GM18520 (cell line): ENCODE data around the gene FOXN1.
A peak's percentile ranks its signal among the peaks of the same experiment; 100 is the strongest.
"Not testable (repeated sequence)": the region's sequence is repeated elsewhere in the genome, so short reads cannot be mapped to it uniquely, and the experiment has no call there.

Experiments
- ATAC-seq: cut with Tn5 transposase; IDR thresholded peaks from one replicate; pipeline ENCODE4 v1.9.1; 2021; ENCODE audit not compliant: unreplicated experiment

Gene FOXN1

DNA sequence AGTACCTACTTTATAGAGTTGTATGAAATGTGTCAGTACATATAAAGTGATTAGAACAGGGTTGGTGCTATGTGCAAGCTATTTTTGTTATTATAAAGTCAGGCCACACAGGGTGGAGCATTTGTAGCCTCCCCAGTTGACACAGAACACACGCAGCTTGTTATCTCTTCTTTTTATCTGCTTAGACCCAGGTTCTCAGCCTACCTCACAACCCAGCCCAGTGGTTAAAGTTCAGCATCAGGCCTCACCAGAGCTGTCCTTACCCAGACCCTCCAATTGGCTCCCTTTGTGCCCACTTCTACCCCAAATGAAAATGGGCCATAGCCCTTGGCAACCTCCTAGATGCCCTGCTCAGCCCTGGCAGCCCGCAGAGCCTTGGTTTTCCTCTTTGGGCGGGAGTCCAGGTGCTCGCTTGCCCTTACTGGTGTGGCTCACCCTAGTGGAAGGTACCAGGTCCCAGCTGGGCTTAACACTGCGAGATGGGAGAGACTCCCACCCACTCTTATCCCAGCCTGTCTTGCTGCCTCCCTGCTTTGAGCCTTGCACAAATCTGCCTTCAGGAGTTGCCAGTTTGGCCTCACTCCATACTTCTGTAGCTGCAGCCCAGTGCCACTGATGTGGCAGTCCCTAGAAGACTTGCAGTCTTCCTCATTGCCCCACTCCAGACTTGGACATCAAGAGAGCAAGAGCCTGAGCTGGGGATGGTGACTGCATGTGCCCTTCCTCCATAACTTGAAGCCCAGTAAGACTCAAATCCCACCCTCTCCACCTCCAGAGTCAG is 66.3 kb downstream of the FOXN1 start:
- no peak for ATAC-seq

DNA sequence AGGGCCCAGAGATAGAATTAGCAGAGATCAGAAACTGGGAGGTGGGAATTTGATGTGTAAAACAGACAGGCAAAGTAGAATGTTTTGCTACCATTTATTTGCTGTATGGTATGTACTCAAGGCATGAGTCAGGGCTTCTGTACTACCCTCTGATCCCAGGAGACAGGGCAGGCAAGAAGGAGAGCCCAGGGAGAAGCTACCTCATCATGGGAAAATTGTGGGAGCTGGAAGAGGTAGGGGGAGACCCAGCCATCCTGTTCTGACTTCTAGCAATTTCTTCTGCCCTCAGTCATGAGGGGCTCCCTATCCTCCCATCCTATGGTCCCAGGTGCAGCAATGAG is 66.9 kb downstream of the FOXN1 start:
- ATAC-seq, result no peak

DNA sequence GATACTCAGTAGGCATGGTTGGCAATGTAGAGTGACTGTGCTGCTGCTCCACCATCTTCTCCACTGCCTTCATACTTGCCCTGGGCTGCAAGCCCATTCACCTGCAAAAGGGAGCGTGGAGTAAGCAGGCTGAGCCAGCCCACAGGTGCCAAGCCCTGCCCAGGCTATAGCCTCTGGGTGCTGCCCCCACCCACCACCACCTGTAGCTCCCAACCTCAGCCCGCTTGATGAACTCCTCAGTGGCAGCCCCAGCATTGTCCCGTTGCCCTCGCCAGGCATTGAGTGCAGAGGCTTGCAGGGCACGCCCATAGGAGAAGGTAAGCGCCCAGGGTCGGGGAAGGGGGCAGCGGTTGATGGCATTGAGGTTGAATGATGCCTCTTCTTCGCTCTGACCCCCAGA is 67.4 kb downstream of the FOXN1 start:
- no peak for ATAC-seq

DNA sequence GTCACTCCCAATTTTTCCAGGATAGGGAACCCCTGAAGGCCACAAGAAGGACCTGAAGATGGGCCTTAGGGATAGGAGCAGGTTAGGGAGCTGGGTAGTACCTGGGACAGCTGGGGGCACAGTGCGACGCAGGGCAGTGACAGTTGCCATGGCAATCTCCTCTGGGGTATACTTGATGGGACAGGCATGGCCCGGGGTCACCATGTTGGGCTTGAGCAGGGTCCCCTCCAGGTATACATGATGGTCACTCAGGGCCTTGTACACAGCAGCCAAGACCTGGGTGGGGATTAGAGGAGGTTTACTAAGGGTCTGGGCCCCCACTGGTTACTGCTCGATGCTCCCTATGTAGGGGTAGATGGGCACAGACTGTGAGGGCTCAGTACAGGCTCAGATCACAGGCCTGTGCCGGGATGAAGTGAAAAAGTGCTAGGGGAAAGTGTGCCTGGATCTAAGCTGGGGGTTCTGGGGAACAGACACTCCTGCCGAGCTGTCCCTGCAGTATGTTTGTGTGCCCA is 67.9 kb downstream of the FOXN1 start:
- ATAC-seq, result no peak

DNA sequence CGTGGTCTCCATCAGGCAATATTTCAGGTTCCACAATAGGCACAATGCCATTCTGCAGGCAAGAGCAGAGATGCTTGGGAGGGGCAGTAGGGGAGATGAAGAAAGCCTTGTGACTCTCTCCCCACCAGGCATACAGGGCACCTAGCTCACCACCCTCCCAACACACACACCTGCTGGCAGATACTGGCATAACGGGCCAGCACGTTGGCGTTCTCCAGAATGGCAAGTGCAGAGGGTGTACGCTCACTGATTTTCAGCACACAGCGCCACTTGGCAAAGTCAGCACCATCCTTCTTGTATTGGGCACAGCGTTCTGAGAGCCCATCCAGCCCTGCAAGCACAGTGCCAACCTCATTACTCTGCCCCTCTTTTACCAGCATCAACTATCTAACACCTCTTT is 68.4 kb downstream of the FOXN1 start:
- ATAC-seq, result no peak

DNA sequence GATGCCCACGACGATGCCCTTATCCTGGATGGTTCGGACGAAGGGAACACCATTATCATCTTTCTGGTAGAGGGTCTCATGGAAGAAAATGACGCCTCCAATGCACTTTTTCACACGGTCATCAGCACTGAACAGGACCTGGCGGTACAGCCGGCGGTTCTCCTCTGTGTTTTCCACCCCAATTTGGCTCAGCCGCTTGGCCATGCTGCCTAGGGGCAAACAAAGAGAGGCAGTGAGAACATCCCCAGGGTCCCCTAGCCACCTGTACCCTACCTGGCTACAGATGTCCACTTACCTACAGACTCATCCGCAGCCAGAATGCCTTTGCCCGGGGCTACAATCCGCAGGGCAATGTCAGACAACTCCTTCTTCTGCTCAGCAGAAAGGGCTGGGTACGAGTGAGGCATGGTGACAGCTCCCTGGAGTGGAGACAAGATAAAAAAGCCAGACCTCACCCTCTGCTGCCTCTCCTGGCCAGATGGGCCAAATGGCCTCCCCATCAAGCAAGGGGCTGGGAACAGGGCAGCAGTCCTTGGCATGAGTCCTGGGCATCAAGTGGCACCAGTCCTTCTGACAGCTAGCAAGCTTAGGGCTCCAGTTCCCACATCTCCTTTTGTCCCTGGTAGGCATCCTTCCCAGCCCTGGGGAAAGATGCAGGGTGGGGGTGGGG is 69.1 kb downstream of the FOXN1 start:
- no peak for ATAC-seq

DNA sequence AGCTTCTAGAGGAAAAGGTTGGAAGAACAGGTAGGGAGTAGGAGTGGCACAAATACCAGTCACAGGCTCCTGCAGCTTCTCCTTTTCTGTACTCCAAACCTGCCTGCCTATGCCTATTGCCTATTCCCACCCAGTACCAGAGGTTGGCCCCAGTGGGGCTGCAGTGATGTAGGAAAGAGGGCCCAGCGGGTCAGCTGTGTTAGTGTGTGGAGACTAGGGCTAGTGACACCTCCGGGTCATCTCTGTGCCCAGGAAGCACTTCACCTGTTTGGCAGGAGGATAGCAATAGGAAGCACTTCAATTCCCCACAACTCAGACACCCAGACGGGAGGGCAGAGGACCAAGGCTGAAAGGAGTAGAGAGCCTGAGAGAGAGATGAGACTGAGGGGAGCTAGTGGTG is 69.9 kb downstream of the FOXN1 start:
- not testable (repeated sequence) for ATAC-seq

DNA sequence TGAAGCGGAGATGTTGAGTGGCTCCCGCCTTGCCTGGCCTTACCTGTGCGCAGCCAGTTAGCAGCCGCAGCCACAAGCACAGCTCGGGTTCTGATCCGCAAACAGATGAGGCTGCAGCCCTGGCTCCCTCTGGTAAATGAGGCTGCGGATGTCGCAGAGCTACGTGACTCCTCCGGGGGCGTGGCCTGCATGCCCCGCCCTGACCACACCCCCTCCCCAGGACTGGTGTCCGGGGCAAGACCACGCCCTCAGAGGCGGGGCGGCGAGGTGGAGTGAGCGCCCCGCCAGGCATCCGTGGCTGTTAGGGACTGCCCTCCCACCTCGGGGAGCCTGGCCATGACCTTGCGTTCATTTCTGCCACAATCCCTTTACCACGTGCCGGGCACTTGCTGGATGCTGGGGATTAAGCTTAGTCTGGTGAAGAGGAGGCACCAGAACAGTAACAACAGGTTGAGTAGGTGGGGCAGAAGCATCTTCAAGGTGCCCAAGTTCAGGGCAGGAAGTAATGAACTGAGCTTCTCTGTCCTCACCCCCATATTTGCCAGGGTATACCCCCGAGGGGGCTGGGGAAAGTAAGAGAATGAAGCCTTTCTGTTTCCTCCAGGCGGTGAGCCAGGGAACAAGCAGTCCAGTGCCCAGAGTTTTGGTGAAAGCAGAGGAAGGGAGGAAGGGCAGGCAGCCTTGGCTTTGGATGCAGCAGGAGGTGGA is 70.8 kb downstream of the FOXN1 start, which contains the start of gene ALDOC:
TSS of gene ALDOC (minus strand) at position 138 of the 708 bp plus-strand sequence. CDS start 1,363 bp downstream, outside the sequence.
- ATAC-seq, result peak; percentile 82

DNA sequence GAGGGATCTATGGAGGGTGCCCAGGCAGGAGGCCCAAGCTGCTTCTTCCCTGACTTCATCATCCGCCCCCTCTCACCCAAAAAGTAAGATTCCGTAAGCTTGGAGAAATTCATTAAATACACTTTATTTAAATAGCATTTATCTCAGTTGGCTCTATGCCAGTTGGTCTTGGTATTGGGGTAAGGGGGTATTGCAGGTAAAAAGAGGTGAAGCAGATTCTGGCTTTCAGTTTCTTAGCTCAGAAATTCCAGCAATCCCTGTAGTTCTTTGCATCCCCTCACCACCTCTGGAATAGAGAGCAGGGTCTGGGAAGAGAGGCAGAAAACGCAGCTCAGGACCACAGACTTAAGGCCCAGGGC is 71.3 kb downstream of the FOXN1 start:
- ATAC-seq, result no peak

DNA sequence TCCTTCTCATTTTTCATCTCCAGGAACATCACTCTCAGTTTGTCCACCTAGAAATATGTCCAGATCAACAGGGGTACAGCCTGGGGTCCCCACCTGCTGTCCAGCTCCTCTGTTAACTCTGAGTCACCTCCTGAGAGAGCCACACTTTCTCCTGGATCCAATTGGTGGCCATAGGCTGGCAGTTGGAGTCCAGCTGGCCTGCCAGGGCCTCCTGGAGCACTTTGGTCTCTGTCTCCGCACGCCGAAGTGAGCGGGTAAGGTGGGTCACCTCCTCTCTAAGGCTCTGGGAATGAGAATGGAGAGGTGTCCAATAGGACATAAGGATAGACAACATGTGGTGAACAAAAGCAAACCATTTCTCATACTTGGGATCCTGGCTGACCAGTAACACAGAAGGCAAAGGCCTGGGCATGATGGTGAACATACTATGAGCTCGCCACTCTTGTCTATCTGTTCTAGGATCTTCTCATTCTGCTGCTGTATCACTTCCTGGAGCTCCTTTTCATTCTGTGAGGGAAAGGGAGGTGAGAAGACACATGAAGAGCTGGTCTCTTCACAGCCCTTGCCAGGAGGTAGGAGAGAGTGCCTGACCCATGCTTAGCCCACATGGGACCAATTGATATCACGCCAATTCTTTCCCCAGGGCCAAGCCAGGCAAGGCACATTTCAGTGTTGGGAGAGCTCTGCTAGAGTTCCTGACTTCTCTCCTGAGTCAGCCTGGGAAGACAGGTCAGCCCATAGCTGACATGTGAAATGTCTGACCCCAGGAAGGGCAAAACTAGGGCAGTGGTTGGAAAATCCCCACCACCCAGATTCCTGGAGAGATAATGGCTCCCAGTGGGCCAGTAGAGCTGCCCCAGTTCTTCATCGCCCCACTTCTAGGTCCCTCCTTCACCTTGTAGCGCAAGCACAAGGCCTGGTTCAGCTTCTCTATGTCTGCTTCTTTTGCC is 72.4 kb downstream of the FOXN1 start:
- ATAC-seq, result no peak

DNA sequence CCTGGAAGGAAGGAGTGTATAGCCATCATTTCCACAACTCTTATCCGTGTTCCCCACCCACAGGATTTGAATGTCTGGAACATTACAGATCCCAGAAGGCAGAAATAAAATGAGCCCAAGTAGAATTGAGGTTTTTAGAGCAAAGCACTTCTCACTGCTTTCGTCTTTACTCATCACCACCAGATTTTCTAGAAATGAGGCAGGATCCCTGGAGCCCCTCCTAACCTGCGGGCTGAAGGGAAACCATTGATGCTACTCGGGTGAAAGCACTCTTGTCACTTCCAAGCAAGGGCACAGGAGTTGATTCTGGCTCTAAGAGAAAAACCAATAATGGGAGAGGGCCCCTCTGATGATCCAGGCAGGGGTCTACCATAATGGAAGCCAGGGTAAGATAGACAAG is 73.4 kb downstream of the FOXN1 start:
- ATAC-seq, result no peak

DNA sequence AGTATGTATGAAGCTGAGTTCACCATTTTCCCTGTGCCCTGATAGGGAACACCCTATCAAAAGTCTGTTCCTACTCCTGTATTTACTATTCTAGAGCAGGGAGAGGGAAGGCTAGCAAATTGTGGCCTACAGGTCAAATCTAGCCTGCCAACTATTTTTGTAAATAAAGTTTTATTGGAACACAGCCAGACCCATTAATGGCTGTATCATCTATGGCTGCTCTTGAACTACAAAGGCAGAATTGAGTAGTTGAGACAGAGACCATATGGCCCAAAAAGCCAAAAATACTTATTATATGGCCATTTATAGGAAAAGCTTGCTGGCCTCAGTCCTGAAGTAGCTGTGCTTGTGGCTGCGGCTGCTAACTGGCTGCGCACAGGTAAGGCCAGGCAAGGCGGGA is 74.8 kb downstream of the FOXN1 start:
- no peak for ATAC-seq

DNA sequence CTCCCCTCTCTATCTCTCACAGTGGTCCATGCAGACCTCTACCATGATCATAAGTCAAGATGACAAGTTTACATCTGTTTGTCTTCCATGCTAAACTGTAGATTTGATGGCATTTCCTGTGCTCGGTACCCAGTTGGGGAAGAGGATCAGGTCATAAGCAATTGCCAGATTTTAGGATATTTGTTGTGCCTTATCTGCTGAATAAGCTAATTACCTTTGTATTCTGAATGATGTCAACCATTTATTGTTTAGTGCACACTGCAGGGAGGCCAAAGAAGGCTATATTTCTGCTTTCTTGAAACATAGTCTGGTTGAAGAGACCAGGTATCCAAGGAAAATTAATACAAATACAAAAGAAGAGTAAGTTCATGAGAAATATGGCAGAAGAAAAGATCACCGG is 76.4 kb downstream of the FOXN1 start:
- ATAC-seq, result no peak

DNA sequence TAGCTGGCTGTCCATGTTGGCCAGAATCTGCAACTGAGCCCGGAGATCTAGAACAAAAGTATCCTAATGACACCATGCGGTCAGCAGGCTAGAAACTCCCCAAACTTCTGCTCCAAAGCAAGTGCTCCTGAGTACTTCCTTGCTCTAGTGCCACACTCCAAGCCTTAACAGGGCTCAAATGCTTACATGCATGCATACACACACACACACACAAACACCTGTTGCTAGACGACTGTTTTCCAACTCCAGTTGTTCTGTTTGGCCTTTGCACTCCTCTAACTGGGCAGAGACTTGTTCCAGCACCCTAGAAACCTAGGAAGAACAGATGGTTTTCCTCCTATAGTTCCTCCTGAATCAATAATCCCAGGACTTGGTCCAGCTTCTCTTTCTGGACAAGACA is 78.3 kb downstream of the FOXN1 start:
- no peak for ATAC-seq

DNA sequence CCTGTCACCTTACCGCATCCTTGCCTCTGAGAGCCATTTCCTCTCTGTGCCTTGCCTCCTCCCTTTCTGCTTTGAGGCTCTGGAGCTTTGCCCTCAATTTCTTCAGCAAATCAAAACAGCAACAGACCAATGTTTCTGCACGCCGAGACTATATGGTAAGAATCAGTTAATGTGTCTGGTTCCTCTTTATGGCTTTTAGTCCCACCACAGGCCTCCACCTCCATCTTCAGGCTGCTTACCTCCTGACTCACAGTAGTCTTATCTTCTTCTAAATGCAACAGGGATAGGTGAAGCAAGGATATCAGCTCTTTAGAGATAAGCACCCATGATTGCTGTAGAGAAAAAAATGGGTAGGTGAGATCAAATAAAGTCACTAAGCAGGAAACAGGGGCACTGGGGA is 79.7 kb downstream of the FOXN1 start:
- ATAC-seq, result no peak
